Transverse colon (tissue), 4 donors: ENCODE results near the gene FBXL4. TPM values are rescaled to one million over a fixed set of nuclear protein-coding genes. Genes with fewer than 3 reads are reported as not detected.

Experiments used
- DNase-seq: peaks from one replicate; pipeline ENCODE4 v3.0.0-alpha.2; 2019
- H3K27ac ChIP-seq, 4 donors: fragments of 200-600 bp; sonication (generic); 2 replicates each; pipeline ENCODE4 v1.5.1; 2016 to 2018; ENCODE audit warnings: inconsistent platforms in 4 of 4
- H3K27me3 ChIP-seq: fragments of 200-600 bp; sonication (generic); 2 replicates; pipeline ENCODE4 v1.5.1; 2017; ENCODE audit warnings: inconsistent platforms
- H3K36me3 ChIP-seq, 4 donors: fragments of 200-600 bp; sonication (generic); 2 replicates each; pipeline ENCODE4 v1.5.1; 2017 to 2019; ENCODE audit warnings: inconsistent platforms in 4 of 4
- H3K4me1 ChIP-seq, 4 donors: fragments of 200-600 bp; sonication (generic); 2 replicates each; pipeline ENCODE4 v1.5.1; 2017 to 2020; ENCODE audit warnings: inconsistent platforms in 4 of 4
- H3K4me3 ChIP-seq, 4 donors: fragments of 200-600 bp; sonication (generic); 1 replicate in 1 of 4; 2 replicates in 3 of 4; pipeline versions ENCODE4 v1.5.1 to v1.6.1; 2017 to 2019; ENCODE audit warnings: inconsistent platforms in 4 of 4
- H3K9me3 ChIP-seq, 2 donors: fragments of 200-600 bp; sonication (generic); 2 replicates each; pipeline ENCODE4 v1.5.1; 2017 to 2019; ENCODE audit warnings: inconsistent platforms in 2 of 2
- CTCF ChIP-seq, 5 experiments: fragments of 200-600 bp in 3 of 5; fragments of 450-650 bp in 2 of 5; sonication (generic) in 3 of 5; IDR thresholded peaks; 1 replicate in 2 of 5; 2 replicates in 3 of 5; pipeline ENCODE4 v1.5.1; 2016 to 2017; ENCODE audit warnings: antibody characterized with exemption in 5 of 5, inconsistent platforms in 3 of 5, mild to moderate bottlenecking in 2 of 5, moderate library complexity in 1 of 5
- EP300 ChIP-seq: sonication (generic); formaldehyde crosslinking; IDR thresholded peaks from one replicate; pipeline ENCODE4 v1.6.1; 2017; ENCODE audit warnings: antibody characterized with exemption, low read depth
- POLR2A ChIP-seq: fragments of 450-650 bp; IDR thresholded peaks from one replicate; pipeline ENCODE4 v1.6.1; 2016; ENCODE audit warnings: antibody characterized with exemption, mild to moderate bottlenecking, moderate library complexity
- POLR2AphosphoS5 ChIP-seq, 3 donors: sonication (generic); formaldehyde crosslinking; IDR thresholded peaks; one replicate each; pipeline ENCODE4 v1.6.1; 2016; ENCODE audit warnings: antibody characterized with exemption in 3 of 3
- WGBS, 2 donors: methylation state at CpG; one replicate each; pipeline ENCODE4 v1.1.5; 2018; ENCODE audit warnings: low coverage in 1 of 2; 5-methylcytosine and 5-hydroxymethylcytosine counted together
- in situ Hi-C, 4 donors: fragments of 200-750 bp; cut with MboI; loops; one replicate each; pipeline versions ENCODE4 v1.15.0 to v1.15.1; 2017; ENCODE audit warnings: low sequenced_read_pairs in 3 of 4, low pct_ligation_motif_present in 1 of 4, low pct_unique_long_range_greater_than_20kb in 1 of 4
- intact Hi-C: fragments of 100-400 bp; cut with DNase I; formaldehyde crosslinking; loops from one replicate; pipeline ENCODE4 v1.15.1; 2023; ENCODE audit warnings: low total_unique reads
- total RNA-seq, 4 donors: library from RNA; depleted of rRNA; stranded (reverse); fragments of >200 nt; gene quantifications; one replicate each; pipeline ENCODE4 v1.1.0, GENCODE V29; 2016

Gene FBXL4
- total RNA-seq, 4 donors from 2014 or later = 8.6 to 22.5 (median 13.5) TPM

DNA sequence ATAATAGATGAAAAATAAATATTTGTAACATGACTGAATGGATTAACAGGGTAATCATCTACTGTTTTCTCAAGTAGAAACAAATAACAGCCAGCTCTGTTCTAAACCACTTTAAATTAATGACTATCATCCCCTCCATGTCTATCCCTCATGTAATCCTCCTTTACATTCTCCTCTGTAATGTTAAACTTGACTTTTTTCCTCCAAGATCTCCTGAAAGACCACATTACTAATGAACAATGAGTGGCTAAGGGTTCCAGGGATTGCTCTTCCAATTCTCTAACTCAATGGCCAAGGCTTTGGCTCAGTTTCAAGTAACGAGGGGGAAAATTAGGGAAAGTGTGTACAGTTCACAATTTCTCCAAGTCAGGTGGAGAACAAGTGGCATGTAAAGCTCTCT lies 37.6 kb upstream of the FBXL4 start:
- in situ Hi-C loops (no loop called here), intact Hi-C loops (no loop called here)
- 71 to 82% methylated on average over 1 of the region's 1 CpG for whole genome bisulfite sequencing, 2 donors
- H3K27me3 ChIP-seq = no peaks in the 10 kb centered on the region
- TF ChIP-seq EP300 = no peak
- TF ChIP-seq POLR2A = no peak
- no peak for TF ChIP-seq CTCF (IDR thresholded peaks at IDR 0.05)
- TF ChIP-seq POLR2AphosphoS5 (IDR thresholded peaks at IDR 0.05) = no peak
- H3K4me3 ChIP-seq = no peak overlapping the region
- no peaks in the 10 kb centered on the region for H3K36me3 ChIP-seq
- H3K9me3 ChIP-seq = no peaks in the 10 kb centered on the region
- no peaks in the 10 kb centered on the region for H3K4me1 ChIP-seq
- no peak for DNase-seq
- no peak overlapping the region for H3K27ac ChIP-seq

DNA sequence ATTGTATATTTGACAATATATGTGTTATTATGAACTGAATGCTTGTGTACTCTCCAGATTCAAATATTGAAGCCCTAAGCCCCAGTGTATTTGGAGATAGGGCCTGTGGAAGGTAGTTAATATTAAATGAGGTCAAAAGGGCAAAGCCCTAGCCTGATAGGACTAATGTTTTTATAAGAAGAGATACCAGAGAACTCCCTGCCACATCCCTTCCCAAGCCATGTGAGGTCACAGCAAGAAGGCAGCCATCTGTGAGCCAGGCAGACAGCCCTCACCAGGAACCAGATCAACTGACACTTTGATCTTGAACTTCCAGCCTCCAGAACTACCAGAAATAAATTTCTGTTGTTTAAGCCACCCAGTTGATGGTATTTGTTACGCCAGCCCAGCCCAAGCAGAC lies 36.4 kb upstream of the FBXL4 start:
- no peak for DNase-seq
- Histone ChIP-seq H3K4me3 (no peak overlapping the region), H3K9me3 (no peaks in the 10 kb centered on the region), H3K27ac (no peak overlapping the region), H3K36me3 (no peaks in the 10 kb centered on the region), H3K4me1 (no peaks in the 10 kb centered on the region), H3K27me3 (no peaks in the 10 kb centered on the region)
- no peak for TF ChIP-seq CTCF (IDR thresholded peaks at IDR 0.05)
- TF ChIP-seq POLR2AphosphoS5 (IDR thresholded peaks at IDR 0.05) = no peak
- WGBS, 2 donors = 77 to 100% methylated on average over 1 of the region's 1 CpG
- in situ Hi-C loops = no loop called here
- intact Hi-C loops = no loop called here

GRCh38 chr6:98981473-98981872 lies 33.7 kb upstream of the FBXL4 start:
- Histone ChIP-seq H3K27ac (no peak overlapping the region), H3K27me3 (no peaks in the 10 kb centered on the region), H3K9me3 (no peaks in the 10 kb centered on the region), H3K4me1 (no peaks in the 10 kb centered on the region), H3K4me3 (no peak overlapping the region), H3K36me3 (no peaks in the 10 kb centered on the region)
- DNase-seq = no peak
- in situ Hi-C loops (no loop called here), intact Hi-C loops (no loop called here)
- no peak for TF ChIP-seq CTCF (IDR thresholded peaks at IDR 0.05)
- TF ChIP-seq POLR2AphosphoS5 (IDR thresholded peaks at IDR 0.05) = no peak
- TF ChIP-seq POLR2A = no peak
- no peak for TF ChIP-seq EP300
- WGBS, 2 donors = 93 to 100% methylated on average over 1 of the region's 1 CpG

GRCh38 chr6:98980819-98981218 lies 33.1 kb upstream of the FBXL4 start:
- TF ChIP-seq POLR2AphosphoS5 (IDR thresholded peaks at IDR 0.05) = no peak
- no peak for TF ChIP-seq EP300
- no peak for TF ChIP-seq POLR2A
- no peak for TF ChIP-seq CTCF (IDR thresholded peaks at IDR 0.05)
- in situ Hi-C loops (no loop called here), intact Hi-C loops (no loop called here)
- Histone ChIP-seq H3K27me3 (no peaks in the 10 kb centered on the region), H3K4me3 (no peak overlapping the region), H3K4me1 (no peaks in the 10 kb centered on the region), H3K9me3 (no peaks in the 10 kb centered on the region), H3K27ac (no peak overlapping the region), H3K36me3 (no peaks in the 10 kb centered on the region)
- WGBS, 2 donors = 78 to 81% methylated on average over 2 of the region's 2 CpGs
- no peak for DNase-seq
